Stimulated activated CD8-positive, alpha-beta memory T cell treated with anti-CD3 and anti-CD28 coated beads, Interleukin-15, amount 100 ng/mL, for 24 hours (primary cell): ENCODE results near the gene CTXND2.
A peak's percentile ranks its signal among the peaks of the same experiment; 100 is the strongest.
"Not testable (repeated sequence)": the region's sequence is repeated elsewhere in the genome, so short reads cannot be mapped to it uniquely, and the experiment has no call there.

ENCODE experiments used
- DNase-seq: peaks from one replicate; pipeline ENCODE4 v3.0.0-alpha.2; 2020; ENCODE audit warnings: low read depth

The CTXND2 gene

DNA sequence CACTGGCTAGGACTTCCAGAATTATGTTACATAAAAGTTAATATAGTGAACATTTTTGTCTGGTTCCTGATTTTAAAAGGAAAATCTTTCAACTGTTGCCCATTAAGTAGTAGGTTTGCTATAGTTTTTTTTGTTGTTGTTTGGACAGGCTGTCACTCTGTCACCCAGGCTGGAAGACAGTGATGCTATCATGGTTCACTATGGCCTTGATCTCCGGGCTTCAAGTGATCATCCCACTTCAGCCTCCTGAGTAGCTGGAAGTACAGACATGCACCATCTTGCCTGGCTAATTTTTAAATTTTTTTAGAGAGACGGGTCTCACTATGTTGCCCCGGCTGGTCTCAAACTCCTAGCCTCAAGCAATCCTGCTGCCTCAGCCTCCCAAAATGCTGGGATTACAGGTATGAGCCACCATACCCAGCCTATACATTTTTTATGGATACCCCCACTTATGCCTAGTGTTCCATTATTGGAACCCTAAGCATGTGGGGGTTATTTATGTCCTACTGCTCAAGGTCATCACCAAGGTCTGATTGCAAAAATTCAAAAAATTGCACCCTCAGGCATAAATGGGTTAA is 6.5 kb downstream of the CTXND2 start:
- no peak for DNase-seq

DNA sequence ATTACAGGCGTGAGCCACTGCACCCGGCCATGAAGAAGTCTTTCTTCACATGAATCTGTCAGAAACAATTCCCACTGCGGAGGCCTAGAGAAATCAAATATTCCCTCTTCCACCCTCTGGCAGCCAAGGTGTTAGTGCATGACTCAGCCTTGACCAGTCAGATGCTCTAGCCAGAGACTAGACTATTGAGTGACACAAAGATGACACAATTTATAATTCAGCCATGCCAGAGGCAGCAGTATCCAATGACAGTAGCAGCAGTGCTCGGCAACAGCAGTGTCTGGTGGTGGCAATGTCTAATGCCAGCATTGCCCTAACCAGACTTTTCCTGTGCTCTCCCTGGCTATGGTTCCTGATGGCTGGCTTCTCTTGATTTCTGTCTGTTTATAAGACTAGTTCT is 8.7 kb downstream of the CTXND2 start:
- DNase-seq: no peak

DNA sequence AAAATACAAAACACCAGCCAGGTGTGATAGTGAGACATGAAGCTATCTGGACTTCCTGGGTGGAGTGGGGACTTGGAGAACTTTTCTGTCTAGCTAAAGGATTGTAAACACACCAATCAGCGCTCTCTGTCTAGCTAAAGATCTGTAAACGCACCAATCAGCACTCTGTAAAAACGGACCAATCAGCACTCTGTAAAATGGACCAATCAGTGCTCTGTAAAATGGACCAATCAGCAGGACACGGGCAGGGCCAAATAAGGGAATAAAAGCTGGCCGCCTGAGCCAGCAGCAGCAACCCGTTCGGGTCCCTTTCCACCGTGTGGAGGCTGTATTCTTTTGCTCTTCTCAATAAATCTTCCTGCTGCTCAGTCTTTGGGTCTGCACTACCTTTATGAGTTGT is 12.9 kb downstream of the CTXND2 start:
- not testable (repeated sequence) for DNase-seq

DNA sequence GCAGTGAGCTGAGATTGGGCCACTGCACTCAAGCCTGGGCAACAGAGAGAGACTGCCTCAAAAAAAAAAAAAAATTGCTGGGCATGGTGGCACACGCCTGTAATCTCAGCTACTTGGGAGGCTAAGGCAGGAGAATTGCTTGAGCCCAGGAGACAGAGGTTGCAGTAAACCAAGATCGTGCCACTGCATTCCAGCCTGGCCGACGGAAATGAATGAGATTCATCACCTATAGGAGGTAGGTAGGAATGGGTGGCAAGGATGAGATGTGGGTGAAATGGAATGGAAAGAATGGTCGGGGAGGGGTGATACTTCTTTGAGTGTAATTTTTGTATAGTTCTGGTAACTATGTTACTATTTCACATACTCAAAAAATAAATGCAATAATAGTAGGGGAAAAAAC is 15.4 kb downstream of the CTXND2 start:
- DNase-seq: no peak

DNA sequence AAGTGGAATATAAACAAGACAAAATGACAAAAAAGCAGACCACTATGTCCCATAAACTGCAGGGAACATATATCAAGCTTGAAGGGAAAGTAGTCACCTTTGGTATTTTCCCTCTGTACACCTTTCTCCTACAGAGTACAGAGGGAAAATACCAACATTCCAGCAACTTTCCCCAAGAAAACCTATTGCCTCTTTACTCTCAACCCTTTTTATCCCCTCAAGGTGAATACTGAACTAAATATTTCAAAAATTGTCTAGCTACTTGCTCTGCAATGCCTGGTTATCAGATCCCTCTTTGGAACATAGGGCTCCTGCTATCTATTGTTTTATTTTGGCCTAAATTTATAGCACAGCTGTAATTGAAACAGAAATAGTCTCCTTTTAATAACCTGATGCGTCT is 15.8 kb downstream of the CTXND2 start:
- no peak for DNase-seq

DNA sequence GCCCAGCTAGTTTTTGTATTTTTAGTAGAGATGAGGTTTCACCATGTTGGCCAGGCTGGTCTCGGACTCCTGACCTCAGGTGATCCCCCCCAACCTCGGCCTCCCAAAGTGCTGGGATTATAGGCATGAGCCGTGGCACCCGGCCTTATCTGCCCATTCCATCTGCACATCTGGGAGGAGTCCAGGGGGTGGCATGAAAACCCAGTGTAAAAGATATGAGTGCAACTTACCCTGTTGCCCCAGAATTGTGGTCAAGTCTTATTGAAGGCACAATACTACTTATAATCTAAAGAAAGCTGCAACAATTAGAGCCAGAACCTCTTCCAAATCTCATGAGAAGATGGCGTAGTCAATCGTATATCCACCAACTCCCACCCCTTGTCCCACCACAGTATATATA is 18.4 kb downstream of the CTXND2 start:
- DNase-seq: no peak

DNA sequence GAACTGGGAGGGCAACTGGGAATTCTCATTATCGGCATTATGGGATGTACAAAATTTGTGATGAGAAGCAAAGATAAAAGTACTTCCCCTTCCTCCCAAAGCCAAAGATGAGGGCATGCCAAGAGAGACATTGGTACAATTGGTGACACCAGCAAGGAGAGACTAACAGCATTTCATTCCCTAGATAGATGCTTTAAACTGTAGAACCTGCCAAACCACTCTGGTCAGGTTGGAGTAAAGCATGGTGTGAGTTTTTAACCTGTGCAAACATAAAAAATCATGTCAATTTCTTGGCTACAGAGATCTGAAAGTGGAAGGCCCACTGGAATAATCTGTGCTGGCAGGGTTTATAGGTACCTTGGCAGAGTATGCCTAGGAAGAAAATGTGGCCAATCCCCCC is 19.4 kb downstream of the CTXND2 start:
- no peak for DNase-seq

DNA sequence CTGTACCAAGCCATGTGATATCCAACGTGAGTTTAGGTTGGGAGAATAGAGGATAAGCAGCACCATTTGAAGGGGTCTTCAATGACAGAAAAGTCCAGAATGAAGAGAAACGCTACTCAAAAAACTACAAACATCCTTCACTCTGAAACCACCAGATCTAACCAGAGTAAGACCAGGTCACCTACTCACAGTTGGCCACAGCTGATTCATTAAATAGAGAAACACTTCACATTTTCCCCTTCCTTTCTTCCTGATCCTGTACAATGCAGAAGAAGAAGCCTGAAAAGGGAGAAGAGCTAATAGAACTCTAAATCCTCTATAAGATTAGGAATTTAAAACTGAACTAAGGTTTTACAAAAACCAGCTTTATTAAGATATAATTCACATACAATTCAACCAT is 19.9 kb downstream of the CTXND2 start:
- DNase-seq: no peak

DNA sequence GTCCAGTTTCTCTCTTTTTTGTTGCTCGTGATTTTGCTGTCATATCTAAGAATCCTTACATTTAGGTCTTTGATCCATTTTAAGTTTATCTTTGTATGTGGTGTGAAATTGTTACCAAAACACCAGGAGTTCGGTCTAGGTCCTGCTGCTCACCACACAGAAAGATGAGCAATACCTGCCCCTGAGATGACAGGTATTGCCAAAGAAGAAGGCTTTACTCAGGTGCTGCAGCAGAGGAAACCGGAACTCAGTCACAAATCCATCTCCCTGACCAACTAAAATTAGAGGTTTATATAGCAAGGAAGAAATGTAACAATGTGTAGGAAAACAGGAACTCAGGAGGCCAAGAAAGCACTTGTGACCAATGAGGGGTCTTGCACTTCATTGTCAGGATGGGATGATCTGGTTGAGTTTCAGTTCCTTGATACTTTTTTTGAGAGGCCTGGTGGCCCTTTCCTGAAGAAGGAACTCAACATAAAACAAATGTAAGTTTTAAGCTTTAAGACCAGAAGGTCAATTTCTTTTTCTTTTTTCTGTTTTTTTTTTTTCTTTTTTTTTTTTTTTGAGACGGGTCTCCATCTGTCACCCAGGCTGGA is 22.7 kb downstream of the CTXND2 start:
- no peak for DNase-seq

DNA sequence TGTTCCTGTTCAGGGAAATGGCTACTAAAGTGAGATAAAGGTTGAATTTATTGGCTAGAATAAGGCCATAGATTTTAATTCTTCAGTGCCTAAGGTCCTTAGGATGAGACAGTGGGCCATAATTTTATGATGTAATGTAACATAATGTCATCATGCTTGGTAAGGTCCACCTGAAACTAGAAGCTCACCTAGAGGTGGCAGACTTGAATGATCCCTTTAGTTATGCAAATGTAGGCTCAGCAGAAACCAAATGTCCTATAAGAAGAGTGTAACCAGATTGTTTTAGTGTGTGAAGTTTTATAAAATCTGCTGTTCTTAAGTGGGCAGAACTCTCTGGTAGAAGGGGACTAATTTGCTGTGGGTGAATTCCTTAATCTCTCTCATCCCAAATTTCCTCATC is 25.7 kb downstream of the CTXND2 start:
- DNase-seq: no peak

DNA sequence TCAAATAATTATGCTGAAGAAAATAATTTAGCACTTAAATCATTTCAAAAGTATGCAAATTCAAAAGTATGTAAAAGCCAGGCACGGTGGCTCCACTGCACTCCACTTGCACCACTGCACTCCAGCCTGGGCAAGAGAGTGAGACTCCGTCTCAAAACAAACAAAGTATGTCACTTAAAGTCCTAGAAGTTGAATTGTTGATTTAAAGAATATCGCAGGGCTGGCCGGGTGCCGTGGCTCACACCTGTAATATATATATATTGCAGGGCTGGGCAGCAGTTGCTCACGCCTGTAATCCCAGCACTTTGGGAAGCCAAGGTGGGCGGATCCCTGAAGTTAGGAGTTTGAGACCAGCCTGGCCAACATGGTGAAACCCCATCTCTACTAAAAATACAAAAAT is 30.5 kb downstream of the CTXND2 start:
- no peak for DNase-seq

DNA sequence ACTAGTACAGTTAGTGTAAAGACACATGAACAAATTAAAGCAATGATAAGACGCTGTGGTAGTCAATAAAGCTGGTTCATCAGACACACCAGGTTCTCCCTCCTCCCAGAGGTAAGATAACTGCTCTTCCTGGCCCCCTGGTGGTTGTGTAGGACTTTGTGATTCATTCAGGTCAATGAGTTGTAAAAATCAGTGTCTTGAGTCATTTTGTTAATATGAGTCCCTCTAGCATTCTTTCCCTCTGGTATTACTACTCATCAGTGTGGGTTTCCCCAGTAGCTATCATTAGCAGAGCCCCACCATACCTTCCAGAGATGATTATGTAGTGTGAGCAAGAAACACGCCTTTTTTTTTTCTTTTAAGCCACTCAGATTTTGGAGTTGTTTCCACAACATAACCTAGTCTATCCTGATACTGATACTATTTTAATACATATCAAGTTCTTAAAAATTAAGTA is 35.6 kb downstream of the CTXND2 start:
- no peak for DNase-seq

DNA sequence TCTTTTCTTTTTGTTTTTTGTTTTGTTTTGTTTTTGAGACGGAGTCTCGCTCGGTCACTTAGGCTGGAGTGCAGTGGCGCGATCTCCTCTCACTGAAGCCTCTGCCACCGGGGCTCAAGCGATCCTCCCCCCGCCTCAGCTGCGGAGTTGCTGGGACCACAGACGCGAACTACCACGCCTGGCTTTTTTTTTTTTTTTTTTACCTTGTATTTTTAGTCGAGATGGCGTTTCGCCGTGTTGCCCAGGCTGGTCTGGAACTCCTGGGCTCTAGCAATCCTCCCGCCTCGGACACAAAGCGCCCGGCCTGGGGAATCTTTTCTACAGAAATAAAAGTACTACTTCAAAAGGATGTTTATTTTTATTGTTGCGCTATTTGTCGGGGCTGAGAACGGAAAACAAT is 38.1 kb downstream of the CTXND2 start:
- DNase-seq: no peak

DNA sequence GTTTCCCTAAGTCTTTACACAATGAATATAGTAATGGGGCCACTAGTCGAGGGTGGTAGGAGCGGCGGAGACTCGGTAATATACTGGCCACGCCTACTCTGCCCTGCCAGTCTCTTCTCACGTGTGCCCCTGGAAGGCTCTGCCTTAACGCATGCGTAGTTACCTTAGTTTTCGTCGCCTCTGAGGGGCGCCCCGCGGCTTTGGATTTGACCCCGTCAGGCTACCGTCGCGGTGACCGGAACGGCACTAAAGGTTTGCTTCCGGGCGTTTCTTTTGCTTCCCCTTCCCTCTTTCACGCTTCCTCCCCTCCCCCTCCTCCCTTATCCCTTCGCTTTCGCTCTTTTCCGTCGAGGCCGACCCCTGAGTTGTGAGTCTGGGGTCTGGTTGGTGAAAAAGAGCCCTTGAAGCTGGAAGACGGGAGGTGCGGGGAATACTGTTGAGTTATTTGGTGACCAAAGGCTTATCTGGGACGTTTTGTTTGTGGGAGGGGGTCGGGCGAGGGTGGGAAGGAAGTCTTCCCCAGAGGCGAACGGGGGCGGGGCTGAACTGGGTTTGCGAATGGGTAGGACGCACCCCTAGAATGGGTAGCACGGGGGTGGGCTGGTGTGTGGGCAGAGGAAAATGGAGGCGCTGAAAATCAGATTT is 39.3 kb downstream of the CTXND2 start, which contains the start of gene SETDB1:
Gene SETDB1 (plus strand): TSS at position 267 of the 645 bp plus-strand sequence. CDS start 1,352 bp downstream, outside the sequence.
- peak; percentile 70 for DNase-seq

DNA sequence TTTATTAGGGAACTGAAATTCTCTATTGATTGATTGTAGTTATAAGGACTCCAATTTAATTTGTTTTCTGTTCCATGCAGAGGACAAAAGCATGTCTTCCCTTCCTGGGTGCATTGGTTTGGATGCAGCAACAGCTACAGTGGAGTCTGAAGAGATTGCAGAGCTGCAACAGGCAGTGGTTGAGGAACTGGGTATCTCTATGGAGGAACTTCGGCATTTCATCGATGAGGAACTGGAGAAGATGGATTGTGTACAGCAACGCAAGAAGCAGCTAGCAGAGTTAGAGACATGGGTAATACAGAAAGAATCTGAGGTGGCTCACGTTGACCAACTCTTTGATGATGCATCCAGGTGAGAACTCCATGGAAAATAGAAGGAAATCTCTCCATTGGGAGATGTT is 40.7 kb downstream of the CTXND2 start:
- DNase-seq: no peak

DNA sequence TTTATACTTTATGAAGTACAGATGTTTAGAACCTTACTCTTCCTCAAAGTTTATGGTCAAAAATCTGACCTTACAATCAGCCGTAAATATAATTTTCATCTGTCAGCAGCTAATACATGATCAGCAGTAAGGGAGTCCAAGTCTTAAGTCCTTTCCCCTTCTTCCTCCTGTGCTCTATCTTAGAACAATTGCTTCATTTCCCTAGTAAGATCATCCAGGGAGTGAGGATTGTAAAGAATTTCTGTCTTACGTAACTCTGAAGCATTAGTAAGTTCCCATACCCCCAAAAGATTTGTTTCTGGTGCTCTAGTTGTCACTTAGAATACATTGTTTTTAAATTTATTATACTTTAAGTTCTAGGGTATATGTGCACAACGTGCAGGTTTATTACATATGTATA is 41.4 kb downstream of the CTXND2 start:
- DNase-seq: no peak

DNA sequence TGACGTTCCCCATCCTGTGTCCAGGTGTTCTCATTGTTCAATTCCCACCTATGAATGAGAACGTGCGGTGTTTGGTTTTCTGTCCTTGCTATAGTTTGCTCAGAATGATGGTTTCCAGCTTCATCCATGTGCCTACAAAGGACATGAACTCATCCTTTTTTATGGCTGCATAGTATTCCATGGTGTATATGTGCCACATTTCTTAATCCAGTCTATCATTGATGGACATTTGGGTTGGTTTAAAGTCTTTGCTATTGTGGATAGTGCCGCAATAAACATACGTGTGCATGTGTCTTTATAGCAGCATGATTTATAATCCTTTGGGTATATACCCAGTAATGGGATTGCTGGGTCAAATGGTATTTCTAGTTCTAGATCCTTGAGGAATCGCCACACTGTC is 41.8 kb downstream of the CTXND2 start:
- not testable (repeated sequence) for DNase-seq

DNA sequence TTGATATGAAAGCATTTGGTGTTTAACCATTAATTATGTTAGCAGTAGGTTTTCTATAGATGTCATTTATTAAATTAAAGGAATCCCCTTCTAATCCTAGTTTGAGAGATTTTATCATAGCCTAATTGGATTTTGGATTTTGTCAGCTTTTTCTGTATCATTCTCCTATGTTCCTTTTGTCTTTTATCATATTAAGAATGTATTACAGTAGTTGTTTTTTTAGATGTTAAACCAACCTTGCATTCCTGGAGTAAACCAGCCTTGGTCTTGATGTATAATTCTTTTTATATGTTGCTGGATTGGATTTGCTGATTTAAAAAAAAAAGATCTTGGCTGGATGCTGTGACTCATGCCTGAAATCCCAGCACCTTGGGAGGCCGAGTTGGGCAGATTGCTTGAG is 44.8 kb downstream of the CTXND2 start:
- DNase-seq: no peak

DNA sequence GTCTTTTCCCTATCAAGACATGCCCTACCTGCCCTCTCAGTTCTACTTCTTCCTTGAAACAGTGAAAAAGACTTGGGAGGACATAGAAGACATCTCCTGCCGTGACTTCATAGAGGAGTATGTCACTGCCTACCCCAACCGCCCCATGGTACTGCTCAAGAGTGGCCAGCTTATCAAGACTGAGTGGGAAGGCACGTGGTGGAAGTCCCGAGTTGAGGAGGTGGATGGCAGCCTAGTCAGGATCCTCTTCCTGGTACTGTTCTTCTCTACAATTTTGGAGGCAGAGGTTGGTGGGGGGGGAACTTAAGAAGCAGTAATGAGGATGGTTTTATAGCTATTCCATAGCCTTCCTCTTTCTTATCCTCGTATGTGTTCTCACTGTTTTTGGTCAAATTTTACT is 57.9 kb downstream of the CTXND2 start:
- no peak for DNase-seq

DNA sequence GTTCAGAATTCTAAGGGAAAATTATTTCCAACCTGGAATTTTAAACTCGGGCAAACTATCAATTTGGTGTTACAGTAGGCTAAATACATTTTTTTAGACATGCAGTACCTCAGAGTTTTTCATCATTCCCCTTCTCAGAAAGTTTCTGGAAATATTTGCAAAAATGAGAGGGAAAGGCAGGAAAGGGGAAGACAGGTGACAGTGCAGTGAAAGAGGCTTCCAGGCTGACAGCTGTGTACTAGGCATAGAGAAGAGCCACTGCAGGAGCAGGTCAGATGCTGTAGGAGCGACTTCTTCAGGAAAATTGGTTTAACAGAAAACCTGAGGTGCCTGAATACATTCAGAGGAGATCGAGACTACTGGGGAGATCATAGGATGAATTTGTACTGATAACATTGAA is 67.8 kb downstream of the CTXND2 start:
- no peak for DNase-seq

DNA sequence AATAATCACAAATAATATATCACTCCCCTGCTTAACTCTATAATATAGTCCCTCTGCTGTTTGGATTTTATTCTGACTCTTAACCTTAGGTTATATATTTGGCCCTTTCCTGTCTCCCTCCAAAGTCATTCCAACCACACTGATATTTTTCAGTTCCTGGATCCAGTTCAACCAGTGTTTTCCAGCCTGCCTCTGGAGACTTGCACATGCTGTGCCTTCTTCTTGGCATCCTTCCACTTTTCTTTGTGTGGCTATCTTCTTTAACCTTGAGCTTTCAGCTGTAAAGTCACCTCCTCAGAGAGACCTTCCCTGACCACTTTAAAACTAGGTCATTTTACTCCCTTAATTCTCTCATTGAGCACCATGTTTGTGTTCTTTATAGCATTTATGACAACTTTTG is 68.3 kb downstream of the CTXND2 start:
- no peak for DNase-seq

DNA sequence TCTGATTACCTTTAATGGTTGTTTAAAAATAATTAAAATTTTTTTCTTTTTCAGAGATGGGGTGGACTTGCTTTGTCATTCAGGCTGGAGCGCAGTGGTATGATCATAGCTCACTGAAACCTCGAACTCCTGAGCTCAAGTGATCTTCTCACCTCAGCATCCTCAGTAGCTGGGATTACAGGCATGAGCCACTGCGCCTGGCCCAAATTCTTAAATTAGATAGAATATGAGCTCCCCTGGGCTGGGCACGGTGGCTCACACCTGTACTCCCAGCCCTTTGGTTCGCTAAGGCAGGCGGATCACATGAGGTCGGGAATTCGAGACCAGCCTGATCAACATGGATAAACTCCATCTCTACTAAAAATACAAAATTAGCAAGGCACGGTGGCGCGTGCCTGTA is 70.7 kb downstream of the CTXND2 start:
- DNase-seq: no peak

DNA sequence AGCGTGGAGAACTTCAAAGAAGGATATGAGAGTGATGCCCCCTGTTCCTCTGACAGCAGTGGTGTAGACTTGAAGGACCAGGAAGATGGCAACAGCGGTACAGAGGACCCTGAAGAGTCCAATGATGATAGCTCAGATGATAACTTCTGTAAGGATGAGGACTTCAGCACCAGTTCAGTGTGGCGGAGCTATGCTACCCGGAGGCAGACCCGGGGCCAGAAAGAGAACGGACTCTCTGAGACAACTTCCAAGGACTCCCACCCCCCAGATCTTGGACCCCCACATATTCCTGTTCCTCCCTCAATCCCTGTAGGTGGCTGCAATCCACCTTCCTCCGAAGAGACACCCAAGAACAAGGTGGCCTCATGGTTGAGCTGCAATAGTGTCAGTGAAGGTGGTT is 73.7 kb downstream of the CTXND2 start:
- no peak for DNase-seq

DNA sequence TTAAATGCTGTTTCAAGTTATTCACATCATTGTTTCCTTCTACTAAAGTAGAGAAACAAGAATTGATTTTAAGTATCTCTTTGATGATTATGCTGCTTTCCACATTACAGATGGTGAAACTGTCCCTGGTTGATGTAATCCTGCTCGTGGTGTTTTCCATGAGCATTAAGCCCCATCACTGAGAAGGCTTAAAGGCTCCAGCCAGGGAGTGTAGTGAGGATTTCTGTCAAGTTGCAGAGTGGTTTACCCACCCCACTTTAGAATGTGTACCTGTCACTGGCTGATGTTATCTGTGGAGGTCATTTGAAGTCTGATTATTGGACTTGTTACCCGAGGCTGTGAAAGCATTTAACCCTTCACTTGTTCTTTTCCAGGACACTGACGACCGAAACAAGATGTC is 74.8 kb downstream of the CTXND2 start:
- no peak for DNase-seq
